ENCODE measurements around the gene TRPV3.

Gene TRPV3

DNA sequence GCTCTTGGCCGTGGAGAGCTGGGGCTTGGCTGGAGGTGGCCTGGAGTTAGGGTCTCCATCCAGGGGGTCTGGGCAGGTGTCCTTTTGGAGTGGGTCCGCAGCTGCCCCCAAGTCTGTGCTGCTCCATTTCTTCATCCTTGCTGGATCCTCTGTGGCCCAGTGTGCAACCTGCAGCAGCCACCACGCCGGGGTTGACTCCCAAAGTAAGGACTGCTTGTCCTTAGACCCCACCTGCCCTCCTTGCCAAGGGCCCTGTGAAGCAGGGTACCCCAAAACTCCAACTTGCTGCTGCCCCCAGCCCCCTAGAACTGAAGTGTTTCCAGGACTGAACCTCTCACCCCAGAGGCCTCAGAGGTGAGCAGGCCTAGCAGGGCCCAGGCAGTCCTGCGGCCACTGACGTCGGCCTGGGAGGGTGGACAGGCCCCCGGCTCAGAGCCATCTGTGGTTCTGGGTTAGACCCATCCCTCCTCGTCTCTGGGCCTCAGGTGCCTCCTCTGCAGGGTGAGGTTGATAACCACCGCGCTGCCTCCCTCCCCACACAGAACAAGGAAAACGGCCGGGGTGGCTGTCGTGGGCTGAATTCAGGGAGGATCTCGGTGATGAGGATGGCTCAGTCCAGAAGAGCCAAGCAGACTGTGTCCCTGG, 34.7 kb upstream of the TRPV3 start:
- POLR2A ChIA-PET = interaction anchor here (0.6 kb wide), 1 partner anchor 47 kb away, joined by 3 read pairs; no protein-coding TSS in a partner anchor
- TF ChIP-seq KLF8 (tag by site-specific recombination; IDR thresholded peaks at IDR 0.05) (no peak), ZNF521 (tag by site-specific recombination; IDR thresholded peaks at IDR 0.05) (no peak), ZNF114 (tag by site-specific recombination; IDR thresholded peaks at IDR 0.05) (no peak), ZNF324 (tag by site-specific recombination; IDR thresholded peaks at IDR 0.05) (no peak), PRDM1 (tag by site-specific recombination; IDR thresholded peaks at IDR 0.05) (no peak)
- TF ChIP-seq, protein P1, sequence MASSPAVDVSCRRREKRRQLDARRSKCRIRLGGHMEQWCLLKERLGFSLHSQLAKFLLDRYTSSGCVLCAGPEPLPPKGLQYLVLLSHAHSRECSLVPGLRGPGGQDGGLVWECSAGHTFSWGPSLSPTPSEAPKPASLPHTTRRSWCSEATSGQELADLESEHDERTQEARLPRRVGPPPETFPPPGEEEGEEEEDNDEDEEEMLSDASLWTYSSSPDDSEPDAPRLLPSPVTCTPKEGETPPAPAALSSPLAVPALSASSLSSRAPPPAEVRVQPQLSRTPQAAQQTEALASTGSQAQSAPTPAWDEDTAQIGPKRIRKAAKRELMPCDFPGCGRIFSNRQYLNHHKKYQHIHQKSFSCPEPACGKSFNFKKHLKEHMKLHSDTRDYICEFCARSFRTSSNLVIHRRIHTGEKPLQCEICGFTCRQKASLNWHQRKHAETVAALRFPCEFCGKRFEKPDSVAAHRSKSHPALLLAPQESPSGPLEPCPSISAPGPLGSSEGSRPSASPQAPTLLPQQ (tag by site-specific recombination; IDR thresholded peaks at IDR 0.05) = no peak
- TF ChIP-seq, protein P2, sequence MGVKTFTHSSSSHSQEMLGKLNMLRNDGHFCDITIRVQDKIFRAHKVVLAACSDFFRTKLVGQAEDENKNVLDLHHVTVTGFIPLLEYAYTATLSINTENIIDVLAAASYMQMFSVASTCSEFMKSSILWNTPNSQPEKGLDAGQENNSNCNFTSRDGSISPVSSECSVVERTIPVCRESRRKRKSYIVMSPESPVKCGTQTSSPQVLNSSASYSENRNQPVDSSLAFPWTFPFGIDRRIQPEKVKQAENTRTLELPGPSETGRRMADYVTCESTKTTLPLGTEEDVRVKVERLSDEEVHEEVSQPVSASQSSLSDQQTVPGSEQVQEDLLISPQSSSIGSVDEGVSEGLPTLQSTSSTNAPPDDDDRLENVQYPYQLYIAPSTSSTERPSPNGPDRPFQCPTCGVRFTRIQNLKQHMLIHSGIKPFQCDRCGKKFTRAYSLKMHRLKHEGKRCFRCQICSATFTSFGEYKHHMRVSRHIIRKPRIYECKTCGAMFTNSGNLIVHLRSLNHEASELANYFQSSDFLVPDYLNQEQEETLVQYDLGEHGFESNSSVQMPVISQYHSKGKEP (tag by site-specific recombination; IDR thresholded peaks at IDR 0.05) = no peak
- TF ChIP-seq, protein P3, sequence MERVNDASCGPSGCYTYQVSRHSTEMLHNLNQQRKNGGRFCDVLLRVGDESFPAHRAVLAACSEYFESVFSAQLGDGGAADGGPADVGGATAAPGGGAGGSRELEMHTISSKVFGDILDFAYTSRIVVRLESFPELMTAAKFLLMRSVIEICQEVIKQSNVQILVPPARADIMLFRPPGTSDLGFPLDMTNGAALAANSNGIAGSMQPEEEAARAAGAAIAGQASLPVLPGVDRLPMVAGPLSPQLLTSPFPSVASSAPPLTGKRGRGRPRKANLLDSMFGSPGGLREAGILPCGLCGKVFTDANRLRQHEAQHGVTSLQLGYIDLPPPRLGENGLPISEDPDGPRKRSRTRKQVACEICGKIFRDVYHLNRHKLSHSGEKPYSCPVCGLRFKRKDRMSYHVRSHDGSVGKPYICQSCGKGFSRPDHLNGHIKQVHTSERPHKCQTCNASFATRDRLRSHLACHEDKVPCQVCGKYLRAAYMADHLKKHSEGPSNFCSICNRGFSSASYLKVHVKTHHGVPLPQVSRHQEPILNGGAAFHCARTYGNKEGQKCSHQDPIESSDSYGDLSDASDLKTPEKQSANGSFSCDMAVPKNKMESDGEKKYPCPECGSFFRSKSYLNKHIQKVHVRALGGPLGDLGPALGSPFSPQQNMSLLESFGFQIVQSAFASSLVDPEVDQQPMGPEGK (tag by site-specific recombination; IDR thresholded peaks at IDR 0.05) = no peak
- TF ChIP-seq, protein P4, sequence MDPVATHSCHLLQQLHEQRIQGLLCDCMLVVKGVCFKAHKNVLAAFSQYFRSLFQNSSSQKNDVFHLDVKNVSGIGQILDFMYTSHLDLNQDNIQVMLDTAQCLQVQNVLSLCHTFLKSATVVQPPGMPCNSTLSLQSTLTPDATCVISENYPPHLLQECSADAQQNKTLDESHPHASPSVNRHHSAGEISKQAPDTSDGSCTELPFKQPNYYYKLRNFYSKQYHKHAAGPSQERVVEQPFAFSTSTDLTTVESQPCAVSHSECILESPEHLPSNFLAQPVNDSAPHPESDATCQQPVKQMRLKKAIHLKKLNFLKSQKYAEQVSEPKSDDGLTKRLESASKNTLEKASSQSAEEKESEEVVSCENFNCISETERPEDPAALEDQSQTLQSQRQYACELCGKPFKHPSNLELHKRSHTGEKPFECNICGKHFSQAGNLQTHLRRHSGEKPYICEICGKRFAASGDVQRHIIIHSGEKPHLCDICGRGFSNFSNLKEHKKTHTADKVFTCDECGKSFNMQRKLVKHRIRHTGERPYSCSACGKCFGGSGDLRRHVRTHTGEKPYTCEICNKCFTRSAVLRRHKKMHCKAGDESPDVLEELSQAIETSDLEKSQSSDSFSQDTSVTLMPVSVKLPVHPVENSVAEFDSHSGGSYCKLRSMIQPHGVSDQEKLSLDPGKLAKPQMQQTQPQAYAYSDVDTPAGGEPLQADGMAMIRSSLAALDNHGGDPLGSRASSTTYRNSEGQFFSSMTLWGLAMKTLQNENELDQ (tag by site-specific recombination; IDR thresholded peaks at IDR 0.05; ENCODE audit: low read depth) = no peak
- TF ChIP-seq, protein P5, sequence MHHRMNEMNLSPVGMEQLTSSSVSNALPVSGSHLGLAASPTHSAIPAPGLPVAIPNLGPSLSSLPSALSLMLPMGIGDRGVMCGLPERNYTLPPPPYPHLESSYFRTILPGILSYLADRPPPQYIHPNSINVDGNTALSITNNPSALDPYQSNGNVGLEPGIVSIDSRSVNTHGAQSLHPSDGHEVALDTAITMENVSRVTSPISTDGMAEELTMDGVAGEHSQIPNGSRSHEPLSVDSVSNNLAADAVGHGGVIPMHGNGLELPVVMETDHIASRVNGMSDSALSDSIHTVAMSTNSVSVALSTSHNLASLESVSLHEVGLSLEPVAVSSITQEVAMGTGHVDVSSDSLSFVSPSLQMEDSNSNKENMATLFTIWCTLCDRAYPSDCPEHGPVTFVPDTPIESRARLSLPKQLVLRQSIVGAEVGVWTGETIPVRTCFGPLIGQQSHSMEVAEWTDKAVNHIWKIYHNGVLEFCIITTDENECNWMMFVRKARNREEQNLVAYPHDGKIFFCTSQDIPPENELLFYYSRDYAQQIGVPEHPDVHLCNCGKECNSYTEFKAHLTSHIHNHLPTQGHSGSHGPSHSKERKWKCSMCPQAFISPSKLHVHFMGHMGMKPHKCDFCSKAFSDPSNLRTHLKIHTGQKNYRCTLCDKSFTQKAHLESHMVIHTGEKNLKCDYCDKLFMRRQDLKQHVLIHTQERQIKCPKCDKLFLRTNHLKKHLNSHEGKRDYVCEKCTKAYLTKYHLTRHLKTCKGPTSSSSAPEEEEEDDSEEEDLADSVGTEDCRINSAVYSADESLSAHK (tag by site-specific recombination; IDR thresholded peaks at IDR 0.05) = no peak
- Histone ChIP-seq H3K36me3 (ENCODE audit: control insufficient read depth in 2 of 2, insufficient read depth in 1 of 2, low read length in 2 of 2) (peaks cover 9 to 55% of the 10 kb centered on the region in 2 experiments; a peak in 2 of 3 replicates), H3K27ac (ENCODE audit: extremely low read depth, low read depth, low read length) (no peak overlapping the region), H3K4me1 (ENCODE audit: control insufficient read depth, insufficient read depth, low read length) (no peaks in the 10 kb centered on the region), H3K9me3 (ENCODE audit: control insufficient read depth, insufficient read depth, low read depth, low read length) (no peaks in the 10 kb centered on the region), H3K4me3 (ENCODE audit: low read depth, low read length) (no peak overlapping the region)
- CTCF ChIA-PET = no interaction called here

DNA sequence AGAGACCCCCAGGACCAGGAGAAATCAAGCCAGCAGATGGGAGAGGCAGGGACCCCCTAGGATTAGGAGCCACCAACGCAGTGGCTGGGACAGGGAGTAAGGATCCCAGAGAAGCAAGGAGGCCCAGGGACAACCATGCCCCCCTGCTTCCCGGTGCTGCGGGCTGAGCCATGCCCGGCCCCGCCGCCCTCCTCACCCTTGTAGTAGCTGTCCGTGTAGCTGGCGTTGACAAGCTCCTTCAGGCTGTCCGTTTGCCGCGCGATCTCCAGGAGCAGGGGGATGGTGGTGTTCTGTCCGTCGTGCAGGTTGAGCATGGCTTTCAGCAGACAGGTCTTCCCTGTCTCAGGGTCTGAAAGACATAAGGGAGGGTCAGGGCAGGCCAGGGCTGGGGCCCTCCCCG, 33.2 kb upstream of the TRPV3 start:
- peaks cover 12 to 62% of the 10 kb centered on the region in 2 experiments; a peak in 2 of 3 replicates for H3K36me3 ChIP-seq (ENCODE audit: control insufficient read depth in 2 of 2, insufficient read depth in 1 of 2, low read length in 2 of 2)
- POLR2A ChIA-PET = no interaction called here
- H3K9me3 ChIP-seq (ENCODE audit: control insufficient read depth, insufficient read depth, low read depth, low read length) = no peaks in the 10 kb centered on the region
- CTCF ChIA-PET = no interaction called here
- no peak overlapping the region for H3K4me3 ChIP-seq (ENCODE audit: low read depth, low read length)
- H3K27ac ChIP-seq (ENCODE audit: extremely low read depth, low read depth, low read length) = no peak overlapping the region
- H3K4me1 ChIP-seq (ENCODE audit: control insufficient read depth, insufficient read depth, low read length) = no peaks in the 10 kb centered on the region
- TF ChIP-seq KLF7 (tag by site-specific recombination; IDR thresholded peaks at IDR 0.05; ENCODE audit: borderline replicate concordance) (no peak), ZNF707 (tag by site-specific recombination; IDR thresholded peaks at IDR 0.05) (no peak), BCL11B (tag by site-specific recombination; IDR thresholded peaks at IDR 0.05; ENCODE audit: low read depth) (no peak), ZFP69B (tag by site-specific recombination; IDR thresholded peaks at IDR 0.05) (no peak), ZNF768 (tag by site-specific recombination; IDR thresholded peaks at IDR 0.05) (no peak), WT1 (tag by site-specific recombination; IDR thresholded peaks at IDR 0.05) (no peak), ZNF777 (tag by site-specific recombination; IDR thresholded peaks at IDR 0.05; ENCODE audit: borderline replicate concordance) (no peak), RBAK (tag by site-specific recombination; IDR thresholded peaks at IDR 0.05) (no peak)
- TF ChIP-seq, protein P6, sequence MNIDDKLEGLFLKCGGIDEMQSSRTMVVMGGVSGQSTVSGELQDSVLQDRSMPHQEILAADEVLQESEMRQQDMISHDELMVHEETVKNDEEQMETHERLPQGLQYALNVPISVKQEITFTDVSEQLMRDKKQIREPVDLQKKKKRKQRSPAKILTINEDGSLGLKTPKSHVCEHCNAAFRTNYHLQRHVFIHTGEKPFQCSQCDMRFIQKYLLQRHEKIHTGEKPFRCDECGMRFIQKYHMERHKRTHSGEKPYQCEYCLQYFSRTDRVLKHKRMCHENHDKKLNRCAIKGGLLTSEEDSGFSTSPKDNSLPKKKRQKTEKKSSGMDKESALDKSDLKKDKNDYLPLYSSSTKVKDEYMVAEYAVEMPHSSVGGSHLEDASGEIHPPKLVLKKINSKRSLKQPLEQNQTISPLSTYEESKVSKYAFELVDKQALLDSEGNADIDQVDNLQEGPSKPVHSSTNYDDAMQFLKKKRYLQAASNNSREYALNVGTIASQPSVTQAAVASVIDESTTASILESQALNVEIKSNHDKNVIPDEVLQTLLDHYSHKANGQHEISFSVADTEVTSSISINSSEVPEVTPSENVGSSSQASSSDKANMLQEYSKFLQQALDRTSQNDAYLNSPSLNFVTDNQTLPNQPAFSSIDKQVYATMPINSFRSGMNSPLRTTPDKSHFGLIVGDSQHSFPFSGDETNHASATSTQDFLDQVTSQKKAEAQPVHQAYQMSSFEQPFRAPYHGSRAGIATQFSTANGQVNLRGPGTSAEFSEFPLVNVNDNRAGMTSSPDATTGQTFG (tag by site-specific recombination; IDR thresholded peaks at IDR 0.05; ENCODE audit: borderline replicate concordance) = no peak
- TF ChIP-seq, protein P7, sequence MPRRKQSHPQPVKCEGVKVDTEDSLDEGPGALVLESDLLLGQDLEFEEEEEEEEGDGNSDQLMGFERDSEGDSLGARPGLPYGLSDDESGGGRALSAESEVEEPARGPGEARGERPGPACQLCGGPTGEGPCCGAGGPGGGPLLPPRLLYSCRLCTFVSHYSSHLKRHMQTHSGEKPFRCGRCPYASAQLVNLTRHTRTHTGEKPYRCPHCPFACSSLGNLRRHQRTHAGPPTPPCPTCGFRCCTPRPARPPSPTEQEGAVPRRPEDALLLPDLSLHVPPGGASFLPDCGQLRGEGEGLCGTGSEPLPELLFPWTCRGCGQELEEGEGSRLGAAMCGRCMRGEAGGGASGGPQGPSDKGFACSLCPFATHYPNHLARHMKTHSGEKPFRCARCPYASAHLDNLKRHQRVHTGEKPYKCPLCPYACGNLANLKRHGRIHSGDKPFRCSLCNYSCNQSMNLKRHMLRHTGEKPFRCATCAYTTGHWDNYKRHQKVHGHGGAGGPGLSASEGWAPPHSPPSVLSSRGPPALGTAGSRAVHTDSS (tag by site-specific recombination; IDR thresholded peaks at IDR 0.05) = no peak

All from HEK293 (cell line).